Left renal pelvis (tissue), 4 donors: ENCODE measurements around the gene ABI2. TPM values are rescaled to one million over a fixed set of nuclear protein-coding genes. Genes with fewer than 3 reads are reported as not detected.

Experiments used
- DNase-seq, 4 donors: peaks; one replicate each; pipeline ENCODE4 v3.0.0-alpha.2; 2013; ENCODE audit warnings: low read depth in 4 of 4, low spot score in 3 of 4
- polyA plus RNA-seq, 4 donors: library from polyadenylated mRNA; unstranded; fragments of 120-200 nt; gene quantifications; one replicate each; pipeline ENCODE4 v1.2.1, GENCODE V29; 2013; ENCODE audit not compliant: insufficient read length in 4 of 4

The ABI2 gene
- polyA plus RNA-seq, 4 donors, result 82.0 to 100 (median 88.5) TPM

DNA sequence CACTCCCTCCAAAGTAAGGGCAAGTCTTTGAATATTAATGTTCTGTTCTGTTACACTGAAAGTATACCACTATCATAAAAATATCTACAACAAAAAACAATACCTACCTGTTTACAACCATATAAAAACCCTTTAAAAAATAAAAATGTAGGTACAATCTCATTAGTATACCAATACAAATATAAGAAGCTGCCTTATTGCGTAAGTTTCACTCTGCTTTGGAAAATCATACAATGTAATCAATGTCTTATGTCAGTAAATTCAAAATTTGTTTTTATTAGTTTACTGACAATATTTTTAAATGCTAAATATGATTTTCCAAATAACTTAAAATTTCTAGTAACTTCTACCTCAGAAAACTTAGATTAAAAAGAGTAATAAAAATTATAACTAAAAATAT lies 134.1 kb downstream of the ABI2 start:
- no peak for DNase-seq

DNA sequence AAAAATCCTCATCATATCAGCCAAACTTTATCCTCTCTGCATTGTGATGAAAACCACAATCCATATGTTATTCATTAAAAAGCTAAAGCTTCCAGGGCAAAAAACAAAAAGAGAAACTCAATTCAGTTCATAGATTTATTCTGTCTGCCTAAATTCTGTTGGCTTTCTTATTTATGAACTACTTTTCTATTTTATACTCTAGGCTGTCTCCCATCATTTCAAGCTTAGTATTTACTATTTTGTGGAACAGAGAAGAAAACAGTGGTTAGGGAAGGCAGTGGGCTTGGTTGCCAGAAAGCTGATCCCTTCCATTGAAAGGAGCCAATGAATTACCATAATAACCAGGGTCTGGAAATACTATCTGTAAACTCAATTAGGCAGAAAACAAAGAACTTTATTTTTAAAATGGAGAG lies 135.1 kb downstream of the ABI2 start:
- no peak for DNase-seq

DNA sequence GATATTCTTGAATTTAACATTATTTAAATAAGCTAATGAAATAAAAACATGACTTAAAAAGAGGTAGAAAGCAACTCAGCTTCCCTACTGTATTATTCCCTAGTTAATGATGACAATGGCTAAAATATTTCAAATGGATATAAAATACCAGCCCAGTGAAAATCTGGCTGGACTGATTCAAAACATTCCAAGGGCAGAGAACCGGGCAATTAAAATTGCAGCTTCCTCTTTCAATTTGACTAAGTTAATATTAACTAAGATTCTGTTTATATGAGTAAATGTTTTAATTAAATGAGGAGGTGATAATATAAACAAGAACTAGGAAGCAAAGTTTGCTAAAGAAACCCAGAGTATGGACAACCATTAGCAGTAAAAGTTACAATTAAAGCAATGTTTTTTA lies 141.4 kb downstream of the ABI2 start:
- no peak for DNase-seq

DNA sequence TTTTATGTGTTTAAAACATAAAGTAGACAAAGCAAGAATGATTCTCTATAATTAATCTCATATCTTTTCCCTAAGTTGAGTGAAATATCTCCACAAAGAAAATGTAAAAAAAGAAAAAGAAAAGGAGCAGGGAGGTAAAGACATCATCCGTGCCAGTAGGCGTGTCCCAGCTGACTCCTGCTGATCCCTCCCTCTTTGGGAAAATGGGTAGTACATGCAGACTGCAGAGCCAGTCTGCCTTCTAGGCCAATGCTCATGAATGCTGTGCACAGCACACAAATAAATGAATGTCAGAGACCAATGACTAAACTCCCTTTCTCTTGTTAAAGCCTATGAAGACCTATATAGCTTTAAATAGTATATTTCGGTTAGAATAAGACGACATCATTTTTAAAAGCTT lies 142.2 kb downstream of the ABI2 start:
- no peak for DNase-seq

DNA sequence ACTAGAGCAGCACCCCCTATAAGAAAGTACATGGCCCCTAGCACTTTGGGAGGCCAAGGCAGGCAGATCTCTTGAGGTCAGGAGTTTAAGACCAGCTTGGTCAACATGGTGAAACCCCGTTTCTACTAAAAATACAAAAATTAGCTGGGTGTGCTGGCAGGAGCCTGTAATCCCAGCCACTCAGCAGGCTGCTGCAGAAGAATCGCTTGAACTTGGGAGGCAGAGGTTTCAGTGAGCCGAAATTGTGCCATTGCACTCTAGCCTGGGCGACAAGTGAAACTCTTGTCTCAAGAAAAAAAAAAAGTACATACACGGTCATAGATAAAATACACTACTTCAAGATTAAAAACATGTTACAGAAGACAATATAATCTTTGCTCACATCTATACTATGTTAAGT lies 143.1 kb downstream of the ABI2 start:
- no peak for DNase-seq

DNA sequence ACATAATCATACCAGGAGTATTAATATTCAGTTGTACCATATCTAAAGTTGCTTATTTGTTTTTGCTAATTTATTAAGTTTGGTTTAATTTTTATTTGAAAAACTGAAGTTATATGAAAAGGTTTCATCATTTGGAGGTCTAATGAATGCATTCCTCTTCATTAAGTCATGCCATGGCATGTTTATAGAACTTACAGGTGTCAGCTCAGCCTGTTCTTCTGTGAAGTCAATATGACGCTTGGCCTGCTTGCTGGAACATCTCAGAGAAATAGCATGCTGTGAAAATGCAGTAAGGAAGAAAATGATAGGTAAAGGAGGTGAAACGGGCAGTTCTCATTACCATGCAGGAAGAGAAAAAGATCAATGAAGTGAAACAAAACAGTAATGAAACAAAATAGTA lies 148.7 kb downstream of the ABI2 start:
- DNase-seq, result no peak

DNA sequence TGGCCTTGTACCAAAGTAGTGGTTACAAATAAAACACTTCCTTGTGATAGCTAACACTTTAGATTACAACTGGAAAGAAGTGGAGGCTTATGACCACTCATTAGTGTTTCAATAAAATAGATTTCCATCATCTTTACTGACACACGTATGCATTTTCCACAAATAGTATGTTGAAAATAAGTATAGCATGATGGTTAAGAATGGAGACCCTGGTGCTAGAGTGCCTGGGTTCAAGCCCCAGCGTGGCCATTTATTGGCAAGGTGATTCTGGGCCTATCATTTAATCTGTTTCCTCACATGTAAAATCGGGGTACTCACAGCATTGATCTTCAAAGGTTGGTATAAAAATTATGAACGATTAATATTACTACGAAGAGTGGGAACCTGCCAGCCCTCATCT lies 152.4 kb downstream of the ABI2 start:
- DNase-seq, result no peak

DNA sequence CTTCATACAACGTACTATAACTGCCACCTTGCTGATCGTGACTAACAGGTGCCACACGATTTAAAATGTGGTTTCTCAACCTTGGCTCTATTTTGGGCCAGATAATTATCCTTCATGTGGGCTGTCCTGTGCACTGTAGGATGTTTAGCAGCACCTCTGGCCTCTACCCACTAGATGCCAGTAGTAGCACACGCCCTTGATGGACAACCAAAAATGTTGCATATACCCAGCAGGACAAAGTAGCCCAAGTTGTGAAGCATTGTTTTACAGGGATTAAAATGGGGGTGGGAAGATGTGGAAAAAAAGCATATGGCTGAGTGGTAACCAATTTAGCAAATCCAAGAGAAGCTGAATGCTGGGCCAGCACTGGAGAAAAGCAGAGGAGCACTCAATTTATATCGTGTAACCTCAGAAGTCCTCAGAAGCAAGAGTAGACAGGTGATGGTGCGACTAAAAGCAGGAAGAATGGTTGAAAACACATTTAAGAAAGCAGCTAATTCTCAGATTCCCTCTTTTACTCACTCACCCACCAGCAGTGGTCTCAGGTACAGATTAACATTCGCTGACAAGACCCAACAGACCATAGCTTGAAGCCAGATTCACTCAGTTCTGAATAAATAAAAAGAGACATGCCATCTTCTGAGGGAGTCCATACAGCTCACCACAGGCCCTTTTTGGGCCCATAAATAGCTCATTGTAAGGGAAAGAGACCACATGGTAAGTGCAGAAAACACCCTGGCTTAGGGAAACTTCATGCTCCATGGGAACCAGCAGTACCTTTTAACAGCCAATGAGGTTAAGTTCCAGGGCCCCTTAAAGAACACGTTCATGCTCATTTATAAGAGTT lies 156.3 kb downstream of the ABI2 start:
- DNase-seq, result peak in 1 of 4 donors; percentile 15

DNA sequence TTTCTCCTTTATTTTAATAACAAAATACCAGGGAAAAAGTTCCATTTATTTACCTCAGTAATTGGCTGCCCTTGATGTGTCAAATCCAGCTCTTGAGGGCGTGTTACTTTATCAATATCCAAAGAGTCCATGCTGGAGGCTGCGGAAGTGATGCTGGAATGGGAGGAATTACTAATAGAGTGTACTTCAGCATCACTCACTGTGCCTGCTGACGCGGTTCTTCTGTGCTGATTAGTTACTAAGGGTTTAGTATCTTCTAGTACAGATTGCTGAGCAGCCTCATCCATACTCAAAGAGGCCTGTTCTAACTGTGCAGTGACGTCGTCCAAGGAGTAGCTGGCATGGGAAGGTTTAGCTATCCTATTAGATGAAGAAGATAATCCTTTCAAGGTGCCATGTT lies 161.3 kb downstream of the ABI2 start:
- no peak for DNase-seq

DNA sequence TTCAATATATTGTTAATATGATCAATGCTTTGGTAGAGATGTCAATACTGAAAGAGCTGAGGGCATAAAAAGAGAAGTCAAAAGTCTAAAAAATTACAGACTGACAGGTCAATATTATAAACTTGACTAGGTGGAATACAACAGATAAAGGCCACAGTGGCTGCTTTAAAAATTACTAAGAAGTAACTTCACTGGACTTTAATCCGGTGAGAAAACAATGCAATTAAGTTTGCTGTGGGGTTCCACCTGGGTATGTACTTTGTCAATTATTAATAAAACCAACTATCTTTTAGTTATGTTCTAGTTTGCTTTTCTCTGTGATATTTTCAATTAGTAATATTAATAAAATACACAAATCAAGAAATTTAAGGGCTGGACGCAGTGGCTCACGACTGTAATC lies 162.2 kb downstream of the ABI2 start:
- no peak for DNase-seq

DNA sequence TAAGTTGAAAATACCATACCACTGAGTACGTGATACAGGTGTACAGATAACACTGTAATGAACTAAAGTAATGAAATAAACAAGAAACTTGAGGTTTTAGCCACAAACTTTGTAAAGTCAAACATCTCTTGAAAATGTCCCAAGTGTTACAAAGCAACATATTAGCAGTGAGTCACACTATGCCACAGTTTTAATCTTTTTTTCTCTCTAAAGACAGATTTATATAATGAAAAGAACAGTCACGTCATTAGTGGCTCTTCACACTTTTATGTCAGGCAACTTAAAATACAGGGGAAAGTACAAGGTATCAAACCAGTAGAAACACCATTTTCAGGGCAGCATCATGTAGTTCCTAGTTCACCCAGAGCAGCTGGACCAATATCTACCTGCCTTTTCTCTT lies 164.8 kb downstream of the ABI2 start:
- DNase-seq, result no peak

Other genes with a start within 250 kb of the ABI2 start
- gene CYP20A1, start 89.4 kb upstream of the ABI2 start, polyA plus RNA-seq, result 10 to 100 TPM; 20.0 to 25.5 (median 22.4) TPM
- 10 to 100 TPM; 13.4 to 23.3 (median 14.5) TPM for gene RAPH1, start 206.9 kb downstream of the ABI2 start, polyA plus RNA-seq